ENCODE data around the gene LASP1NB.

LASP1NB gene

DNA sequence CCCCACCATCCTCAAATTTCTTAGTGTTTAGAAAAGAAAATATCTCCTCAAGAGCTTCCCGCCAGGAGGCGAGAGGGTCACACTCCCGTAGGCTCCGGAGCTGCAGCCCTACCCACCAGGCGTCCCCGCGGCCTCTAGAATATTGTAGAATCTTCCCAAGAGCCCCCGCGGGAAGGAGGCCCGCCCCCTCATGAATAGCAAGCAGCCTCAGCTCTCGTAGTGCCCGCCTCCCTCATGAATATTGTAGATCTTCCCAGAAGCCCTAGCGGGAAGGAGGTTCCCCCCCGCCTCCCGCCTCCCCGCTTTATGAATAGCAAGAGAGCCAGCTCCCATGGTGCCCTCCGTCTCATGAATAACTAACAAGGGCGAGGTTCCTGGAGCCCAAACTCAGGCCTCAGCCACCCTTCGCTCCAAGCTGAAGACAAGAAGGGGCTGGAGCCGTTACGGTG, 41.9 kb downstream of the LASP1NB start, which contains the start of gene FBXO47:
TSS of gene FBXO47 (minus strand) at position 114 of the 449 bp plus-strand sequence. CDS start 4,378 bp downstream, outside the sequence.
- DNase-seq (ENCODE audit: low read depth): peak; percentile 94

GRCh38 chr17:38969281-38969680, 43.9 kb downstream of the LASP1NB start:
- no peak for DNase-seq (ENCODE audit: low read depth)

- no peak for DNase-seq (ENCODE audit: low read depth)
Measured at GRCh38 chr17:38970128-38970527, 44.7 kb downstream of the LASP1NB start.

DNA sequence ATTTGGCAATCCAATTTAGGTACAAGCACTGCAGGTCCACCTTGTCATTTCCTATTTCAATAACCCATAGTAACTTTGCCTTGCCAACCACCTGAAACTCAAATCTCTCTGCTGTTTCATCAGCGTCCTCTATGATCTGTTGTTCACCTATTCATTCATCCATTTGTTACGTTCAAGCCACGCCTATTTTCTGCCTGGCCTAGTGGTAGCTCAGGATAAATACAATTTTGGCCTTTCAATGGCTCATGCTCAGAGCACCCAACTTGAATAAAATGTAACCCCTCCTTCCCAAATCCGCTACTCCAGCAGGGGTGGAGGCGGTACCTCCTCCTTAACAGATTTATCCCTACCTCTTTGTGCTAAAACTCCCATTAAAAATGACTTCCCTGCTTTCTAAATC, 45.4 kb downstream of the LASP1NB start:
- no peak for DNase-seq (ENCODE audit: low read depth)

DNA sequence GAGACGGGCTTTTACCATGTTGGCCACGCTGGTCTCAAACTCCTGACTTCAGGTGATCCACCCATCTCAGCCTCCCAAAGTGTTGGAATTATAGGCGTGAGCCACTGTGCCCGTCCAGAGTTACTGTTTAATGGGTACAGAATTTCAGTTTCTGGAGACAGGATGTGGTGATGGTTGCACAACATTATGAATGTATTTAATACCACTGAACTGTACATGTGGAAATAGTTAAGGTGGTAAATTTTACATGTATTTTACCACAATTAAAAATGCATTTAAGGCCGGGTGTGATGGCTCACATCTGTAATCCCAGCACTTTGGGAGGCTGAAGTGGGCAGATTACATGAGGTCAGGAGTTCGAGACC, 50.8 kb downstream of the LASP1NB start:
- peak; percentile 73 for DNase-seq (ENCODE audit: low read depth)

DNA sequence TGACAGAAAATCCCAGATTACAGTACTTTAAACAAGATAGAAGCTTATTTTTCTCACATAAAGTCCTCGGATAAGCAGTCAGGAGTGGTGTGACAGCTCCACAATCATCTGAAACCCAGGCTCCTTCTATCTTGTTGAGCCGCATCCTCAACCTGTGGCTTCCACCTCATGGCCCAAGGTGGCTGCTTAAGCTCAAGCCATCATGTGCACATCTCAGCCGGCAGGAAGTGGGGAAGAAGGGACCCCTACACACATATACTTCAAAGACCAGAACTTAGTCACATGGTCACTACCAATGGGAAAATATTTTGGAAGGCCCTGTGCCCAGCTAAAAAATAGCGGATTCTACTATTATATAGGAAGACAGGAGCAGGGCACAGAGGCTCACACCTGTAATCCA, 52.8 kb downstream of the LASP1NB start:
- no peak for DNase-seq (ENCODE audit: low read depth)
